Hepatocyte (in vitro differentiated cells): Measurements from ENCODE around the gene HMCN1. TPM values are rescaled to one million over a fixed set of nuclear protein-coding genes. Genes with fewer than 3 reads are reported as not detected.

Experiments
- DNase-seq: peaks from one replicate; pipeline ENCODE4 v3.0.0-alpha.2; 2016; ENCODE audit warnings: low spot score
- H2AFZ ChIP-seq: fragments of 200-600 bp; sonication (generic); 2 replicates; pipeline ENCODE4 v1.6.0; 2016; ENCODE audit warnings: antibody characterized with exemption, mild to moderate bottlenecking
- H3K27ac ChIP-seq: fragments of 200-600 bp; sonication (generic); 2 replicates; pipeline ENCODE4 v1.5.1; 2016; ENCODE audit warnings: mild to moderate bottlenecking
- H3K27me3 ChIP-seq: fragments of 200-600 bp; sonication (generic); 2 replicates; pipeline ENCODE4 v1.6.1; 2016
- H3K36me3 ChIP-seq: fragments of 200-600 bp; sonication (generic); replicated peaks from 2 replicates; pipeline ENCODE4 v1.5.1; 2016; ENCODE audit warnings: low read depth; ENCODE audit not compliant: insufficient read depth
- H3K4me1 ChIP-seq: fragments of 200-600 bp; sonication (generic); 2 replicates; pipeline ENCODE4 v1.5.1; 2016; ENCODE audit warnings: mild to moderate bottlenecking, moderate library complexity; ENCODE audit not compliant: insufficient read depth
- H3K4me2 ChIP-seq: fragments of 200-600 bp; sonication (generic); 2 replicates; pipeline ENCODE4 v1.6.0; 2016
- H3K4me3 ChIP-seq: fragments of 200-600 bp; sonication (generic); 2 replicates; pipeline ENCODE4 v1.5.1; 2016; ENCODE audit warnings: mild to moderate bottlenecking
- H3K79me2 ChIP-seq: fragments of 200-600 bp; sonication (generic); 2 replicates; pipeline ENCODE4 v1.6.0; 2017; ENCODE audit warnings: mild to moderate bottlenecking
- H3K9me2 ChIP-seq: fragments of 200-600 bp; sonication (generic); replicated peaks from 2 replicates; pipeline ENCODE4 v1.6.0; 2017; ENCODE audit warnings: mild to moderate bottlenecking; ENCODE audit not compliant: insufficient read depth
- H3K9me3 ChIP-seq: fragments of 200-600 bp; sonication (generic); 2 replicates; pipeline ENCODE4 v1.5.1; 2016; ENCODE audit warnings: low read depth, mild to moderate bottlenecking
- H4K20me1 ChIP-seq: fragments of 200-600 bp; sonication (generic); 2 replicates; pipeline ENCODE4 v1.6.0; 2016; ENCODE audit warnings: mild to moderate bottlenecking; ENCODE audit not compliant: insufficient read depth, poor library complexity, severe bottlenecking
- EZH2 ChIP-seq: fragments of 200-600 bp; sonication (generic); IDR thresholded peaks from 2 replicates; pipeline ENCODE4 v1.6.1; 2016; ENCODE audit warnings: antibody characterized with exemption, mild to moderate bottlenecking, borderline replicate concordance
- EZH2phosphoT487 ChIP-seq: fragments of 200-600 bp; sonication (generic); IDR thresholded peaks from one replicate; pipeline ENCODE4 v1.6.1; 2018; ENCODE audit warnings: antibody characterized with exemption, mild to moderate bottlenecking, low read depth, moderate library complexity; ENCODE audit not compliant: unreplicated experiment, severe bottlenecking
- WGBS: methylation state at CpG from one replicate; pipeline ENCODE4 v1.1.6; 2016; ENCODE audit warnings: low lambda C conversion rate; ENCODE audit errors: missing lambda C conversion rate; 5-methylcytosine and 5-hydroxymethylcytosine counted together
- polyA plus RNA-seq: library from polyadenylated mRNA; unstranded; fragments of >200 nt; fragmentation: Nextera tagmentation; extraction: Ambion mirVana; gene quantifications from 2 replicates; pipeline ENCODE4 v1.2.1, GENCODE V29; 2016
- total RNA-seq: library from RNA; depleted of rRNA; stranded (reverse); fragments of >200 nt; gene quantifications from 2 replicates; pipeline ENCODE4 v1.2.3, GENCODE V29; 2014
- TF ChIP-seq, protein P1 (sequence below): fragments of 200-600 bp; sonication (generic); IDR thresholded peaks from 2 replicates; pipeline ENCODE4 v1.5.1; 2016; ENCODE audit warnings: antibody characterized with exemption, mild to moderate bottlenecking; ENCODE audit not compliant: poor library complexity

Gene HMCN1
- total and polyA plus RNA-seq, 2 experiments from 2014 or later = 2.3 to 13.4 TPM

DNA sequence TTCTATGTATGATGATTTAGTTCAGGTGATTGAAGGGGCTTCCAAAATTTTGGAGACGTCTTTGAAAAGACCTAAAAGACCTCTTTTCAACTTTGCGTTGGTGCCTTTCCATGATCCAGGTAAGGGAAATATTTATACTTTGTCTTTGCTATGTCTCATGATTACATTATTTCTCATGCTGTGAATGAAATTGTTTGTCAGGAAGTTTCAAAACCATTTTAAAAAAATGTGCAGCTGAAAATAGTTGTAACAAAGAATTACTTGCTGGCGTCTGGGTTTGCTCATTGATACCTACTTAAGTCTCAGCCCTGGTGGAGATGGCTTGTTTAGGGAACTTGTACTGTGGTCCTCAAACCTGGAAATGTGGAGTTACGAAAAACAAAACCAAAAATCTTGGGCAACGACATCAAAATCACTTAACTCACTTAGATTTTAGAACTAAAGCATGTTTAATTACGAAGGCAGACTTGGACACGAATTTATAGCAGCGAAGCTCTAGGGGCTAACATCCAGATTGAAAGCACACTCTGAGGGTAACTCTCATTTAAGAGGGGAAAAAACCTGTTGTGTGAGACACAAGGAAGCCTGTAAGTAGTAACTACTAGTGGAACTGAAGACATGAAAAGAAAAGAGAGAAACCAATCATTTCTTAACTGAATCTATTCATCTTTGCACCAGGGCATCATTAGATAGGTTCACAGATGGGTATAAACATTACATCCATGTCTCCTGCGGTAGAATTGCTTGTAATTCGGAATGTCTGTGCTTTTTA, 924 bp downstream of the HMCN1 start:
- H3K36me3 ChIP-seq = no peaks in the 10 kb centered on the region
- H3K4me2 ChIP-seq = peak overlapping the region; percentile 93
- H2AFZ ChIP-seq = peak overlapping the region; percentile 88
- no peak overlapping the region for H3K27ac ChIP-seq
- peak; percentile 3 for DNase-seq
- H3K27me3 ChIP-seq = peaks cover 5% of the 10 kb centered on the region
- H3K9me3 ChIP-seq = no peaks in the 10 kb centered on the region
- H4K20me1 ChIP-seq = no peaks in the 10 kb centered on the region
- TF ChIP-seq EZH2phosphoT487 (no peak), EZH2 (no peak)
- TF ChIP-seq, protein P1, sequence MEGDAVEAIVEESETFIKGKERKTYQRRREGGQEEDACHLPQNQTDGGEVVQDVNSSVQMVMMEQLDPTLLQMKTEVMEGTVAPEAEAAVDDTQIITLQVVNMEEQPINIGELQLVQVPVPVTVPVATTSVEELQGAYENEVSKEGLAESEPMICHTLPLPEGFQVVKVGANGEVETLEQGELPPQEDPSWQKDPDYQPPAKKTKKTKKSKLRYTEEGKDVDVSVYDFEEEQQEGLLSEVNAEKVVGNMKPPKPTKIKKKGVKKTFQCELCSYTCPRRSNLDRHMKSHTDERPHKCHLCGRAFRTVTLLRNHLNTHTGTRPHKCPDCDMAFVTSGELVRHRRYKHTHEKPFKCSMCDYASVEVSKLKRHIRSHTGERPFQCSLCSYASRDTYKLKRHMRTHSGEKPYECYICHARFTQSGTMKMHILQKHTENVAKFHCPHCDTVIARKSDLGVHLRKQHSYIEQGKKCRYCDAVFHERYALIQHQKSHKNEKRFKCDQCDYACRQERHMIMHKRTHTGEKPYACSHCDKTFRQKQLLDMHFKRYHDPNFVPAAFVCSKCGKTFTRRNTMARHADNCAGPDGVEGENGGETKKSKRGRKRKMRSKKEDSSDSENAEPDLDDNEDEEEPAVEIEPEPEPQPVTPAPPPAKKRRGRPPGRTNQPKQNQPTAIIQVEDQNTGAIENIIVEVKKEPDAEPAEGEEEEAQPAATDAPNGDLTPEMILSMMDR = no peak
- H3K4me1 ChIP-seq = no peaks in the 10 kb centered on the region
- WGBS = 53% methylated on average over 10 of the region's 10 CpGs
- peak overlapping the region; percentile 56 for H3K4me3 ChIP-seq
- H3K79me2 ChIP-seq = no peaks in the 10 kb centered on the region
- H3K9me2 ChIP-seq = no peaks in the 10 kb centered on the region

DNA sequence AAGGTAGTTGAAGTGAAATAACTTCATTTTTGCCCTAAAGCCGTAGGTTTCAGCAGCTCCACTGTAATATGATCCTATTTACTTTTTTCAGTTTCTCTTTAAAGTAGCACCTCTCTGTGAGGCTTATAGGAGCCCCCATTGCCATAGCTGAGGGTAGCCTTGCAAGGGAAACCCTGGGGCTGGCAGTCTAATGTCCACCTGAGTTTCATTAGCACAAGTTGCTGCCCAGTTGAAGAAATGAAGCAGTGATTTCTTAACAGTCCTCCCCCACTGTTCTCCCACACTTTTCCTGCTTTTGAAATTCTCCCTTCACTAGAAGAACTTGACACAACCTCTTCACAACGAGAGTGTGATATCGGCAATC, 1.5 kb downstream of the HMCN1 start:
- H4K20me1 ChIP-seq = no peaks in the 10 kb centered on the region
- no peaks in the 10 kb centered on the region for H3K36me3 ChIP-seq
- peak overlapping the region; percentile 93 for H3K4me2 ChIP-seq
- peak overlapping the region; percentile 56 for H3K4me3 ChIP-seq
- H3K9me3 ChIP-seq = no peaks in the 10 kb centered on the region
- TF ChIP-seq, protein P1 = no peak
- no peak for TF ChIP-seq EZH2
- no peak for TF ChIP-seq EZH2phosphoT487
- peak overlapping the region; percentile 3 for H2AFZ ChIP-seq
- 34% methylated on average over 3 of the region's 3 CpGs for WGBS
- no peak for DNase-seq
- no peak overlapping the region for H3K27ac ChIP-seq
- no peaks in the 10 kb centered on the region for H3K4me1 ChIP-seq
- H3K79me2 ChIP-seq = no peaks in the 10 kb centered on the region
- H3K9me2 ChIP-seq = no peaks in the 10 kb centered on the region
- H3K27me3 ChIP-seq = peaks cover 5% of the 10 kb centered on the region

DNA sequence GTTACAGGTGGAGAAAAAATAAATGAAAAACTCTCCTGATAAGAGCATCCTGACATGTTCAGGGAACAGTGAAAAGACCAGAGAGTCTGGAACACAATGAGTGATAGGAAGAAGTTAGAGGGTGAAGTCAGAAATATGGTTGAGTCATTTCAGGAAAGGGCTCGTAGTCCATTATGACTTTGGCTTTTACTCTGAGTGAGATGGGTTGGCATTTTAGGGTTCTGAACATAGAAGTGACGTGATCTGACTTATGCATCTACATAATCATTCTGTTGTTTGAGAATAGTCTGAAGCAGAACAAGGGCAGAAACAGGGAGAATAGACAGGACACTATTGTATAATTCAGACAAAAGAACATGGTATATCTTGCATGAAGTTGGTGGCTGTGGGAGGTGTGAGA, 5.8 kb downstream of the HMCN1 start:
- no peaks in the 10 kb centered on the region for H3K9me2 ChIP-seq
- no peaks in the 10 kb centered on the region for H3K36me3 ChIP-seq
- H3K4me1 ChIP-seq = no peaks in the 10 kb centered on the region
- no peak overlapping the region for H3K4me2 ChIP-seq
- no peaks in the 10 kb centered on the region for H4K20me1 ChIP-seq
- no peak overlapping the region for H3K27ac ChIP-seq
- no peak overlapping the region for H2AFZ ChIP-seq
- no peak overlapping the region for H3K4me3 ChIP-seq
- no peaks in the 10 kb centered on the region for H3K9me3 ChIP-seq
- no peaks in the 10 kb centered on the region for H3K27me3 ChIP-seq
- TF ChIP-seq EZH2phosphoT487 (no peak), EZH2 (no peak)
- TF ChIP-seq, protein P1 = no peak
- WGBS = 93% methylated on average over 2 of the region's 2 CpGs
- no peaks in the 10 kb centered on the region for H3K79me2 ChIP-seq
- no peak for DNase-seq
